GM18517 (cell line): ENCODE data around the gene DIAPH2.

Experiments
- ATAC-seq: cut with Tn5 transposase; IDR thresholded peaks from one replicate; pipeline ENCODE4 v1.9.1; 2021; ENCODE audit warnings: mild to moderate bottlenecking, moderate library complexity; ENCODE audit not compliant: unreplicated experiment

Gene DIAPH2

GRCh38 chrX:96684339-96685209 lies at the start of gene DIAPH2:
Gene DIAPH2, plus strand, starts transcription at chrX:96684842.
- ATAC-seq, result peak; percentile 79

DNA sequence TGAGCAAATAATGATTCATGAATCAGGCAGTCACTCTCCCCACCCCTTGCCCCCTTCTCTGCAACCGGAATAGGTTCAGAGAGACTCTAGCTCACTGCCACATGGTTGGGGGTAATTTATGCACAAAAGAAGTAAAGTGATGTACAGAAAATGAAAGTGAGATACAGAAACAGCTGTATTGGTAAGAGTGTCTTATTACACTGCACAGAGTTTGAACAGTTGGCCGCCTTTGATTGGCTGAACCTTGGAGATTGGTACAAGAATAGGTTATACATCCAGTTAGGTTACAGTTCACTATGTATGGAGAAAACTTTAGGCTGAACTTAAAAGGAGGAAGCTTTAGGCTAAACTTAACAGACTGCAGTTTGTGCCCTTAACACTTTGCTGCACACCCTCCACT lies 34.6 kb upstream of the DIAPH2 start:
- no peak for ATAC-seq

DNA sequence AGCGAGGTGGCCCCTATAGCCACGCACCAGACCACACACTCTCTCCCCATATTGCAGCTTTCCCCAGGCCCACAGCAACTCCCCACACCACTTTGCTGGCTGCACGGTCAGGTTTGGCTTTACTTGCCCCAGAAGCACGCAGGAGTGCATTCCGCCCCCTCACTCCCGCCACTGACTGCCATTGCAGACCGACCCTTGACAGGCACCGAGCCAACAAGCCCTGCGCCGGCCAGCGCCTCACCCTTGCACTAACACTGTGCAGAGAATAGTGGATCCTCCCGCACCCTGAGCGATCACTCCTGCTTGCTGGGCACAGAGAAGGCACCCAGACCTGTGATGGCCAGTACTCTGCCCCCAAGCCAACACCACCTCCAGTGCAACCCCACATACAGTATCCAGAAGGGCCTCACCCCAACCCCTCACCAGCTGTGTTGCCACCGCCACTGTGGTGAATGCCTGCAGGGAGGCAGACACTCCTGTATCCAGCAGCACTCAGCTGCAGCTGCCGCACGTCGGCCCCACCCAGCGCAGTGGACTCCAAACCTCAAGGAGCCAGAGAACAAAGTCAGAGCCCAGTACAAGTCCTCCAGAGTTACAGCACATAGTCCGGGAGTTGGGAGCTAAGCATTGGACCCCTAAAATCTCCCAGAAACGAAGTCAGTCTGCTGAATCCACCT lies 28.6 kb upstream of the DIAPH2 start:
- no peak for ATAC-seq

DNA sequence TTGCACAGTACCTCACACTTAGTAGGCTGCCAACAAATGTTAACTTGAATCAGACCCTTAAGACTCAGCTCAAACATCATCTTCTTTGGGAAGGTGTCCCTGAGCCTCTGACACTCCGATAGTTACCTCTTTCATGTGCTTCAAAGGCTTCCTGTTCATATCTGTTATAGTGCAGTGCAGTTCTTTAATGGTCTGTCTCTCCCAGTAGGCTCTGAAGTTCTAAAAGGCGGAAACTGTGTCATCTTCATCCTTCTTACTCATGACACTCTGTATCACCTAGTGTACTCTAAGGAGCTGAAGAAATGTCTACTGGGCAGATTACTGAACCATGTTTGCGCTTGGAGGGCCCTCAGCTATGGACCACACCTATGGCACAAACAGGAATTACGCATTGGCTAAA lies 2.1 kb upstream of the DIAPH2 start:
- no peak for ATAC-seq

- peak; percentile 23 for ATAC-seq
These were observed 674 bp upstream of the DIAPH2 start for GRCh38 chrX:96683997-96684338.

DNA sequence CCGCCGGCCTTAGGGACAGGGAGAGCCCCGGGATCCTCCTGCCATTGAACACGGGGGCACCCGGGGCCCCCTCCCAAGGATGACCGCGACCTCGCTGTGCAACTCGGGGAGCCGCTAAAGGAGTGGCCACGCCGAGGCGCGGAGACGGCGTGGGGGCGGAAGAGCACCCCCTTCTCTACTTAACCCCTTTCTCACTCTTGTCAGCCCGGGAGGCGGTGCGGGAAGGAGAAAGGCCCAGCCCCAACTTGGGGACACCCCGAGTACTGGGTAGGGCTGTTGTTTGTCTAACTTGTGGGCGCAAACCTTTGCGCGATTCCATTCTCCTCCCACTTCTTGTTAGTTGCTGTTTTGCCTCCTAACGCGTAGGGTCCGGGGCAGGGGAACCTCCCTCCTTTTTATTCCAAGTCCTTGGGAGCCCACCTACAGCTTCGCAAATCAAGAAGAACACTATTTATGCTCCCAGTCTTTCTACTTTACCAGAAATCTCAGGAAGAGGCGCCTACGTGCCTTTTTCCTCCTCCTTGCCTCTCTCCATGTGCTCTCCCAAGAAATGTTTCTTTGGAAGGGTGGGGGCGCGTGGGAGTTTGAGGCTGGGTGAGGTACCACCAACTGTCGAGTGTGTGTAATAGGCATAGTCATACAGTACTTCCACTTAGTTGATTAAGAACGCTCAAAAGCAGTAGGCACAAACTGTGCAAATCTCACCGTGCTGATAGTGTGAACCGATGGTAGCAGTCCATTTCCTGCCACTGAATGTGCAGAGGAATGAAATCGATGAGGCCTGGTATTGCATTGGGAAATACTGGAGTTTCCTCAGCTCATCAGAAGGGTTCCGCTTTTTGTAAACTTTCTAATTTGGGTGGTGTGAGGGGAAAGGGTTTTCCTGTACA lies 813 bp downstream of the DIAPH2 start:
- ATAC-seq, result peak; percentile 15

GRCh38 chrX:96687776-96688175 lies 3.1 kb downstream of the DIAPH2 start:
- ATAC-seq, result no peak

DNA sequence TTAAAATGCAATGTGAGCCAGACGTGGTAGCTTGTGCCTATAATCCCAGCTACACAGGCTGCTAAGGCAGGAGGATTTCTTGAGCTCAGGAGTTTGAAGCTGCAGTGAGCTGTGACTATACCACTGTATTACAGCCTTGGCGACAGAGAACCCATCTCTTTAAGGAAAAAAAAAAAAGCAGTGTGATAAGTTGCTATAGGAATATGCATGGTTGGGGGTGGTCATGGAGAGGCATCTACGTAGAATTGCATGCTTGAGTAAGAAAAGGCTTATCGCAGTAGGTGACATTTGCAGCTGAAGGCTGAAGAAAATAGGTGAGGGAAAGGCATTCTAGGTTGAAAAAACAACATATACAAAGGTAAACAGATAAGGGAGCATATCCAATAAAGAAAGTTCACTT lies 4.1 kb downstream of the DIAPH2 start:
- ATAC-seq, result no peak

GRCh38 chrX:96689991-96690390 lies 5.3 kb downstream of the DIAPH2 start:
- no peak for ATAC-seq

GRCh38 chrX:96692454-96692853 lies 7.8 kb downstream of the DIAPH2 start:
- no peak for ATAC-seq

DNA sequence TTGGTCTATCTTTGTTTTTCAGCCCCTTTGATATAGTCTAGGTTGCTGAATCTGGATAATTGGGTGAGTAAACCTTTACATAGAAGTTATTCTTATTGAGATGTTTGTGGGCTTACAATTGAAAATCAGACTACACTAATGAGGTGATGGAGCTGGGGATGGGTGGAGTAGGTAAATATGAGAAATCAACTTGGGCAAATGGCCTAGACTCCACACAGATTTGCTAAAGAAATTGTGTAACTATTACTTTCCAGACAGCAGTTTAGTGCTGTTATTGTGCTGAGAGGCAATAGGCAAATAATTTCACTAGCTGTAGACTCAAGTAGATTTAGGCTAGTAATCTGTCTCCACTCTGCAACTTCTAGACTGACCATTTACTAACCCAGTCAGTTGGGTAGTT lies 8.2 kb downstream of the DIAPH2 start:
- no peak for ATAC-seq

DNA sequence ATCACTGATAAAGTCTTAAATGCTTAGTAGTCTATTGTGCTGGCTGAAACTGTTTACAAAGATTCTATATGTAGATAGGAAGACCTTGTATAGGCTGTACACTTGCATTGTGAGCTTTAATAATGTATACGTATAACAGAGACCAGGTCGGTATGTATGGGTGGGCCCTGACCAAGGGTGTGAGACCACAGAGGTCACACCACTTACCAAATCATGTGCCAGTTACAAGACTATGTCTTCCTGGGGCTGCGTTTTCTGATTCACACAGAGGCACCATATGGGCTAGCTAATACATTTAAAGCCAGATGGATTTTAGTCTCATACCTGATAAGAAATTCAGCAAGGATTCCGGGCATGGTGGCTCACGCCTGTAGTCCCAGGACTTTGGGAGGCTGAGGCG lies 8.8 kb downstream of the DIAPH2 start:
- ATAC-seq, result no peak

- no peak for ATAC-seq
These were observed 11.8 kb downstream of the DIAPH2 start for GRCh38 chrX:96696462-96696861.

- no peak for ATAC-seq
These were observed 16.0 kb downstream of the DIAPH2 start for GRCh38 chrX:96700625-96701024.

GRCh38 chrX:96703379-96703778 lies 18.7 kb downstream of the DIAPH2 start:
- ATAC-seq, result no peak

DNA sequence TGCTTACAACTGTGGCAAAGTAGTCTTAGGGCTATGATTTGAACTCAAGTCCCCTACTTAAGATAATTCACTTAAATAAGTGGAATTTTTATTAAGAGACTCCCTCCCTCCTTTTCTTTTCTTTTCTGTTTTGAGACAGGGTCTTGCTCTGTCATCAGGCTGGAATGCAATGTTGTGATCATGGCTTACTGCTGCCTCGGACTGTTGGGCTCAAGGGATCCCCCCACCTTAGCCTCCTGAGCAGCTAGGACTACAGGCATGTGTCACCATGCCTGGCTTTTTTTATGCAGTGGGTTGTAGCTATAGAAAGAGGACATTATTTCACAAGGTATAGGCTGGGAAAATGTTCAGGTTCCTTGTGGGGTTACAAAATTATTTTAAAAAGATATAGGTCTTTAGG lies 19.2 kb downstream of the DIAPH2 start:
- no peak for ATAC-seq

DNA sequence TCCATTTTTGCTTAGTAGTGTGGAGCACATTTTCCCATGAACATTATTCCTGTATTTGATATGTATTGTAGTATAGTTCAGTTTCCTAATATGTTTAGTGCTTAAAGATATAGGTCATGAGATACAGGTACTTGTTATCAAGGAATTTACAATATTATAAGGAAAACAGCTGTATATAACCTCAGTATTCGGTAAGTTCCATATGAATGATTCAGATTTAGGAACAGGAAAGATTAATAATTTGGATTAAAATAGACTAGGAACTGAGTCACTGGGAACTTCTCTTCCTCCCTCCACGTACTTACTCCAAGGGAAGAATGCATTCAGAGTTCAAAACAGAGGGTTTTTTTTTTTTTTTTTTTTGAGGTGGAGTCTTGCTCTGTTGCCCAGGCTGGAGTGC lies 20.0 kb downstream of the DIAPH2 start:
- ATAC-seq, result no peak

DNA sequence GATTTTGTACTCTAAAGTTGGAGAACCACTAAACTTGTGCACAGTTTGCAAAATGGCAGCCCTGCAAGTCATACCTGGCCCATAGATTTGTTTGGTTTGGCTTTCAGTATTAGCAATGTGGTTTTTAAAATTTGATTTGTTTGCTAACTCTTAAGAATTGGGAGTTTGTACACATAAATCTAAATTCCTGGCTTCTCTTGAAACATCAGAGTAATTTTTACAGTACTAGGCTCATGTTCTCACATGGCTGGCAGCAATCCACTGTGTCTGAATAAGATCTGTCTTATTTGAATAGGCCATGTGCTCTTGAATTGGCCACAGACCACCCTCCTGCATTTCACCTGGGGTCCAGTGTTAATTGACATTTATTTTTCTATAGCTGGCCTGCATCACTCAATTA lies 21.3 kb downstream of the DIAPH2 start:
- no peak for ATAC-seq

GRCh38 chrX:96707804-96708203 lies 23.2 kb downstream of the DIAPH2 start:
- ATAC-seq, result no peak

- no peak for ATAC-seq
These were observed 25.4 kb downstream of the DIAPH2 start for GRCh38 chrX:96710031-96710430.

DNA sequence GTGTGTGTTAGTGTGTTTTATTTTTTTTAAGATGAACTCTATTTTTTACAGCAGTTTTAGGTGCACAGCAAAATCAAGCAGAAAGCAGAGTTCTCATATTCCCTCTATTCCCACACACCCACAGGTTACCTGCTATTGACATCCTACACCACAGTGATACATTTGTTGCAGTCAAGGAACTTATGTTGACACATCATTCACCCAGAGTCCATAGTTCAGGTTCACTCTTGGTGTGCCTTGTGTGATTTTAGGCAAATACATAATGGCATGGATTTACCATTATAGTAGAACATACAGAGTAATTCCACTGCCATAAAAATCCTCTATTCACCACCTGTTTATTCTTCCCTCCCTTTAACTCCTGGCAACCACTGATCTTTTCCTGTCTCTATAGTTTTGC lies 28.7 kb downstream of the DIAPH2 start:
- no peak for ATAC-seq
